Aorta (tissue), 5 donors: Measurements from ENCODE around the gene LSAMP. TPM values are rescaled to one million over a fixed set of nuclear protein-coding genes. Genes with fewer than 3 reads are reported as not detected.

ENCODE experiments used
- ATAC-seq: fragments of 200-7000 bp; cut with Tn5 transposase; one replicate; pipeline ENCODE4 v1.9.1; 2022; ENCODE audit warnings: moderate library complexity; ENCODE audit not compliant: low FRiP score
- DNase-seq, 2 donors: peaks; one replicate each; pipeline ENCODE4 v3.0.0-alpha.2; 2020
- H3K27ac ChIP-seq, 2 donors: one replicate each; pipeline ENCODE4 v1.5.1; 2013; ENCODE audit warnings: low read length in 2 of 2, mild to moderate bottlenecking in 2 of 2, moderate library complexity in 2 of 2, control low read depth in 1 of 2, inconsistent platforms in 1 of 2, low read depth in 1 of 2
- H3K27me3 ChIP-seq, 2 donors: one replicate each; pipeline ENCODE4 v1.6.1; 2013; ENCODE audit warnings: control low read depth in 1 of 2, low read length in 1 of 2, mild to moderate bottlenecking in 1 of 2, moderate library complexity in 1 of 2; ENCODE audit not compliant: insufficient read depth in 2 of 2, control insufficient read depth in 1 of 2
- H3K36me3 ChIP-seq, 2 donors: one replicate each; pipeline ENCODE4 v1.6.1; 2013; ENCODE audit warnings: control low read depth in 1 of 2, low read length in 1 of 2, mild to moderate bottlenecking in 1 of 2; ENCODE audit not compliant: insufficient read depth in 2 of 2, control insufficient read depth in 1 of 2
- H3K4me1 ChIP-seq, 2 donors: one replicate each; pipeline ENCODE4 v1.6.1; 2013; ENCODE audit warnings: low read length in 2 of 2, control low read depth in 1 of 2, mild to moderate bottlenecking in 1 of 2, moderate library complexity in 1 of 2; ENCODE audit not compliant: insufficient read depth in 2 of 2, control insufficient read depth in 1 of 2
- H3K4me3 ChIP-seq, 2 donors: one replicate each; pipeline ENCODE4 v1.5.1; 2013; ENCODE audit warnings: low read length in 2 of 2, control low read depth in 1 of 2, mild to moderate bottlenecking in 1 of 2
- H3K9me3 ChIP-seq: one replicate; pipeline ENCODE4 v1.6.1; 2013; ENCODE audit warnings: mild to moderate bottlenecking, low read length; ENCODE audit not compliant: control insufficient read depth
- WGBS, 2 donors: extraction: QIAGEN DNeasy Blood & Tissue Kit; methylation state at CpG; one replicate each; pipeline ENCODE4 v1.1.7; 2013; 5-methylcytosine and 5-hydroxymethylcytosine counted together
- intact Hi-C, 2 donors: fragments of 100-400 bp; cut with DNase I; formaldehyde crosslinking; loops; one replicate each; pipeline versions ENCODE4 v1.14.2 to v1.15.0; 2022
- polyA plus RNA-seq, 2 donors: library from polyadenylated mRNA; stranded (reverse); fragments of 200-250 nt; gene quantifications; one replicate each; pipeline ENCODE4 v1.2.3, GENCODE V29; 2013
- total RNA-seq, 2 donors: library from RNA; stranded (reverse); fragmentation: NEBNext Ultra II Directional; extraction: Animal tissue kit (Norgen Biotek cat#: 25700); gene quantifications; one replicate each; pipeline ENCODE4 v1.2.1, GENCODE V29; 2021
- donor health status: healthy with polysubstance abuse.
- donor health status: Bipolar disorder and iron deficiency.
- donor health status: DM: no; HTN: no; CAD: no.
- donor health status: DM: no; HTN: no; CAD: no.
- donor health status: DM: yes; HTN: yes; CAD: no.

Gene LSAMP
- total and polyA plus RNA-seq, 4 donors, result 0.38 to 7.8 (median 0.88) TPM; not detected in 1

GRCh38 chr3:116103868-116104530 lies 341.3 kb downstream of the LSAMP start:
- H3K9me3 ChIP-seq, result no peaks in the 10 kb centered on the region
- 89% methylated on average over 4 of the region's 4 CpGs for WGBS, 2 donors
- ATAC-seq, result no peak

GRCh38 chr3:116102037-116102436 lies 343.2 kb downstream of the LSAMP start:
- no peak overlapping the region for H3K4me3 ChIP-seq
- intact Hi-C loops, result no loop called here
- no peaks in the 10 kb centered on the region for H3K4me1 ChIP-seq
- no peak overlapping the region for H3K27ac ChIP-seq
- DNase-seq, result no peak
- ATAC-seq, result no peak
- no peaks in the 10 kb centered on the region for H3K36me3 ChIP-seq
- peaks cover 1% of the 10 kb centered on the region for H3K9me3 ChIP-seq
- no peaks in the 10 kb centered on the region for H3K27me3 ChIP-seq

More at GRCh38 chr3:116103868-116104530, 341.3 kb downstream of the LSAMP start:
- Histone ChIP-seq H3K4me1 (no peaks in the 10 kb centered on the region), H3K27ac (no peak overlapping the region), H3K4me3 (no peak overlapping the region), H3K36me3 (no peaks in the 10 kb centered on the region), H3K27me3 (no peaks in the 10 kb centered on the region)
- intact Hi-C loops, result no loop called here
- no peak for DNase-seq

- intact Hi-C loops, result no loop called here
- Histone ChIP-seq H3K4me1 (no peaks in the 10 kb centered on the region), H3K27me3 (no peaks in the 10 kb centered on the region), H3K36me3 (no peaks in the 10 kb centered on the region), H3K4me3 (no peak overlapping the region), H3K27ac (no peak overlapping the region), H3K9me3 (peaks cover 1% of the 10 kb centered on the region)
- ATAC-seq (no peak), DNase-seq (no peak)
- WGBS, 2 donors, result 92 to 94% methylated on average over 2 of the region's 2 CpGs
Measured at GRCh38 chr3:116097226-116097625, 348.1 kb downstream of the LSAMP start.

- Histone ChIP-seq H3K27ac (no peak overlapping the region), H3K9me3 (peaks cover 1% of the 10 kb centered on the region), H3K27me3 (no peaks in the 10 kb centered on the region), H3K4me3 (no peak overlapping the region), H3K4me1 (no peaks in the 10 kb centered on the region), H3K36me3 (no peaks in the 10 kb centered on the region)
- ATAC-seq (no peak), DNase-seq (no peak)
- intact Hi-C loops, result no loop called here
- 84 to 91% methylated on average over 2 of the region's 2 CpGs for WGBS, 2 donors
Measured at GRCh38 chr3:116096631-116097030, 348.7 kb downstream of the LSAMP start.

- DNase-seq (no peak), ATAC-seq (no peak)
- 77 to 83% methylated on average over 2 of the region's 2 CpGs for WGBS, 2 donors
- H3K4me1 ChIP-seq, result no peaks in the 10 kb centered on the region
- no peak overlapping the region for H3K27ac ChIP-seq
- no peak overlapping the region for H3K4me3 ChIP-seq
- H3K36me3 ChIP-seq, result no peaks in the 10 kb centered on the region
- intact Hi-C loops, result no loop called here
- peaks cover 1% of the 10 kb centered on the region for H3K9me3 ChIP-seq
- no peaks in the 10 kb centered on the region for H3K27me3 ChIP-seq
Measured at GRCh38 chr3:116093374-116093773, 351.9 kb downstream of the LSAMP start.

GRCh38 chr3:116087426-116087825 lies 357.9 kb downstream of the LSAMP start:
- H3K4me1 ChIP-seq, result no peaks in the 10 kb centered on the region
- H3K36me3 ChIP-seq, result no peaks in the 10 kb centered on the region
- H3K27me3 ChIP-seq, result no peaks in the 10 kb centered on the region
- H3K4me3 ChIP-seq, result no peak overlapping the region
- ATAC-seq, result no peak
- no peaks in the 10 kb centered on the region for H3K9me3 ChIP-seq
- WGBS, 2 donors, result 36 to 61% methylated on average over 1 of the region's 1 CpG
- H3K27ac ChIP-seq, result no peak overlapping the region
- intact Hi-C loops, result no loop called here
- no peak for DNase-seq

GRCh38 chr3:116084999-116085791 lies 360.1 kb downstream of the LSAMP start:
- no peaks in the 10 kb centered on the region for H3K4me1 ChIP-seq
- H3K4me3 ChIP-seq, result no peak overlapping the region
- H3K9me3 ChIP-seq, result no peaks in the 10 kb centered on the region
- H3K36me3 ChIP-seq, result no peaks in the 10 kb centered on the region
- intact Hi-C loops, result no loop called here
- DNase-seq (no peak), ATAC-seq (no peak)
- no peaks in the 10 kb centered on the region for H3K27me3 ChIP-seq
- WGBS, 2 donors, result 61 to 68% methylated on average over 4 of the region's 4 CpGs
- no peak overlapping the region for H3K27ac ChIP-seq

GRCh38 chr3:116083683-116084082 lies 361.6 kb downstream of the LSAMP start:
- Histone ChIP-seq H3K4me3 (no peak overlapping the region), H3K9me3 (no peaks in the 10 kb centered on the region), H3K27me3 (no peaks in the 10 kb centered on the region), H3K27ac (no peak overlapping the region), H3K4me1 (no peaks in the 10 kb centered on the region), H3K36me3 (no peaks in the 10 kb centered on the region)
- WGBS, 2 donors, result 93 to 98% methylated on average over 2 of the region's 2 CpGs
- DNase-seq (no peak), ATAC-seq (no peak)
- intact Hi-C loops, result no loop called here

GRCh38 chr3:116078561-116078960 lies 366.7 kb downstream of the LSAMP start:
- H3K4me1 ChIP-seq, result no peaks in the 10 kb centered on the region
- H3K36me3 ChIP-seq, result no peaks in the 10 kb centered on the region
- H3K27me3 ChIP-seq, result no peaks in the 10 kb centered on the region
- DNase-seq (no peak), ATAC-seq (no peak)
- H3K27ac ChIP-seq, result no peak overlapping the region
- no peaks in the 10 kb centered on the region for H3K9me3 ChIP-seq
- intact Hi-C loops, result no loop called here
- no peak overlapping the region for H3K4me3 ChIP-seq
- WGBS, 2 donors, result 89 to 93% methylated on average over 7 of the region's 7 CpGs
